ENCODE data around the gene ALG8.

DNA sequence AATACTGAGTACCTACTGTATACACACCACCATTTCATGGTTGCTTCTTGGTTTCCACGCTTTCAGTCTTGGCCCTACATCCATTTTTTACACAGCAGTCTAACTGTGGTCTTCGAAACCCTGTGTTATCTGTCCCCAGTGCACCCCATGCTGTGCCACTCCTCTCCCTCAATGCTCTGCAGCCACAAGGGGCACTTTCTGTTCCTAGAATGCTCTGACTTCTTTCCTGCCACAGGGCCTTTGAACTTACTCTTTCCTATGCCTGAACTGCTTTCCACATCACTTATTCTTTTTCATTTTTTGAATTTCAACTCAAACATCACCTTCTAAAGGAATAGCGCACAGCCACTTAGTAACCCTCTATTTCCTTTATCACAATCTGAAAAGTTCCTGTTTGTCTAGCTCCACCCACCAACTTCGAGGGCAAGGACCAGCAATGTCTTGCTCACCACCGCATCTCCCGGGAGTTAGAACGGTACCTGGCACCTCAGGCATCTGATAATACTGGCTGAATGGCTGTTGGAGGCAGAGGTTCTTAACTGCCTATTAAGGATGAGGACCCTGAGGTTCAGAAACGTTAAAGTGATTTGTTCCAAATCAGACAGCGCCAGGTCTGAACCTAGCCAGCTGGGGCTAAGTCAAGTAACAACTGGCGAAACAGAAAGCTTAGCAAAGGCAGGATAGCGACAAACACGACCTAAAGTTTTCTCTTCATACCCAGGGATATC is 568 bp downstream of the ALG8 start:
- TF ChIP-seq, protein P1, sequence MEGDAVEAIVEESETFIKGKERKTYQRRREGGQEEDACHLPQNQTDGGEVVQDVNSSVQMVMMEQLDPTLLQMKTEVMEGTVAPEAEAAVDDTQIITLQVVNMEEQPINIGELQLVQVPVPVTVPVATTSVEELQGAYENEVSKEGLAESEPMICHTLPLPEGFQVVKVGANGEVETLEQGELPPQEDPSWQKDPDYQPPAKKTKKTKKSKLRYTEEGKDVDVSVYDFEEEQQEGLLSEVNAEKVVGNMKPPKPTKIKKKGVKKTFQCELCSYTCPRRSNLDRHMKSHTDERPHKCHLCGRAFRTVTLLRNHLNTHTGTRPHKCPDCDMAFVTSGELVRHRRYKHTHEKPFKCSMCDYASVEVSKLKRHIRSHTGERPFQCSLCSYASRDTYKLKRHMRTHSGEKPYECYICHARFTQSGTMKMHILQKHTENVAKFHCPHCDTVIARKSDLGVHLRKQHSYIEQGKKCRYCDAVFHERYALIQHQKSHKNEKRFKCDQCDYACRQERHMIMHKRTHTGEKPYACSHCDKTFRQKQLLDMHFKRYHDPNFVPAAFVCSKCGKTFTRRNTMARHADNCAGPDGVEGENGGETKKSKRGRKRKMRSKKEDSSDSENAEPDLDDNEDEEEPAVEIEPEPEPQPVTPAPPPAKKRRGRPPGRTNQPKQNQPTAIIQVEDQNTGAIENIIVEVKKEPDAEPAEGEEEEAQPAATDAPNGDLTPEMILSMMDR (IDR thresholded peaks at IDR 0.05), result no peak
- no peak for TF ChIP-seq POLR2A (IDR thresholded peaks at IDR 0.05)

All from adrenal gland (tissue), 5 donors.